Ishikawa (cell line): ENCODE measurements around the gene PLEKHA6.

Experiments used
- CREB1 ChIP-seq: IDR thresholded peaks from 2 replicates; pipeline ENCODE4 v1.6.1; 2012; ENCODE audit warnings: low read depth
- USF1 ChIP-seq: IDR thresholded peaks from 2 replicates; pipeline ENCODE4 v1.6.1; 2012

GRCh38 chr1:204248954-204249353 is 110.8 kb downstream of the PLEKHA6 start:
- TF ChIP-seq CREB1, result no peak
- no peak for TF ChIP-seq USF1
